HEK293 (cell line): ENCODE data around the gene PSEN1.

Experiments
- CTCF ChIA-PET: fragments of 350-600 bp; formaldehyde crosslinking; extraction: SDS; loops from one replicate; lab custom pipeline; 2021; ENCODE audit warnings: antibody characterized with exemption; lab: Yijun Ruan, JAX
- POLR2A ChIA-PET: fragments of 300-600 bp; formaldehyde crosslinking; extraction: SDS; loops from one replicate; lab custom pipeline; 2020; ENCODE audit warnings: antibody characterized with exemption, inconsistent platforms; lab: Yijun Ruan, JAX
- H3K27ac ChIP-seq: fragments of 200-500 bp; sonication (Bioruptor generic); 2 replicates; pipeline ENCODE4 v1.5.1; 2014; ENCODE audit warnings: low read depth, low read length, control low read depth, inconsistent platforms; ENCODE audit errors: extremely low read depth
- H3K36me3 ChIP-seq, 2 experiments: fragments of 200-500 bp in 1 of 2; sonication (Bioruptor generic) in 1 of 2; 1 replicate in 1 of 2; 2 replicates in 1 of 2; pipeline ENCODE4 v1.5.1; 2014 to 2017; ENCODE audit warnings: inconsistent platforms in 2 of 2, low read length in 2 of 2; ENCODE audit not compliant: control insufficient read depth in 2 of 2, insufficient read depth in 1 of 2
- H3K4me1 ChIP-seq: fragments of 200-500 bp; sonication (Bioruptor generic); 2 replicates; pipeline ENCODE4 v1.5.1; 2014; ENCODE audit warnings: mild to moderate bottlenecking, low read length, inconsistent platforms; ENCODE audit not compliant: control insufficient read depth, insufficient read depth
- H3K4me3 ChIP-seq: 2 replicates; pipeline ENCODE4 v1.5.1; 2011; ENCODE audit warnings: low read depth, mild to moderate bottlenecking, control low read depth, low read length, moderate library complexity
- H3K9me3 ChIP-seq: fragments of 200-500 bp; sonication (Bioruptor generic); 2 replicates; pipeline ENCODE4 v1.5.1; 2014; ENCODE audit warnings: low read depth, low read length, inconsistent platforms; ENCODE audit not compliant: control insufficient read depth, insufficient read depth
- BCL11B ChIP-seq: fragments of 450-650 bp; formaldehyde crosslinking; IDR thresholded peaks from 2 replicates; pipeline ENCODE4 v1.5.1; 2016; ENCODE audit warnings: low read depth, missing biosample characterization, missing genetic modification characterization
- EGR2 ChIP-seq: fragments of 450-650 bp; formaldehyde crosslinking; IDR thresholded peaks from 2 replicates; pipeline ENCODE4 v1.5.1; 2016; ENCODE audit warnings: low read depth, missing biosample characterization, missing genetic modification characterization
- GLIS1 ChIP-seq: fragments of 450-650 bp; formaldehyde crosslinking; IDR thresholded peaks from 2 replicates; pipeline ENCODE4 v1.5.1; 2016; ENCODE audit warnings: missing biosample characterization, missing genetic modification characterization
- REPIN1 ChIP-seq: fragments of 450-650 bp; formaldehyde crosslinking; IDR thresholded peaks from 2 replicates; pipeline ENCODE4 v1.5.1; 2017; ENCODE audit warnings: missing biosample characterization, missing genetic modification characterization, low read depth
- SP2 ChIP-seq: fragments of 450-650 bp; formaldehyde crosslinking; IDR thresholded peaks from 2 replicates; pipeline ENCODE4 v1.5.1; 2016; ENCODE audit warnings: missing biosample characterization, missing genetic modification characterization
- ZFP37 ChIP-seq: fragments of 450-650 bp; formaldehyde crosslinking; IDR thresholded peaks from 2 replicates; pipeline ENCODE4 v1.5.1; 2016; ENCODE audit warnings: missing biosample characterization, missing genetic modification characterization
- ZNF174 ChIP-seq: fragments of 450-650 bp; formaldehyde crosslinking; IDR thresholded peaks from 2 replicates; pipeline ENCODE4 v1.5.0; 2017; ENCODE audit warnings: missing biosample characterization, mild to moderate bottlenecking, missing genetic modification characterization
- ZNF2 ChIP-seq: fragments of 450-650 bp; formaldehyde crosslinking; IDR thresholded peaks from 2 replicates; pipeline ENCODE4 v1.5.1; 2016; ENCODE audit warnings: missing biosample characterization, missing genetic modification characterization
- ZNF23 ChIP-seq: fragments of 450-650 bp; formaldehyde crosslinking; IDR thresholded peaks from 2 replicates; pipeline ENCODE4 v1.5.1; 2016; ENCODE audit warnings: missing biosample characterization, missing genetic modification characterization, borderline replicate concordance
- ZNF341 ChIP-seq: fragments of 450-650 bp; formaldehyde crosslinking; IDR thresholded peaks from 2 replicates; pipeline ENCODE4; 2016; ENCODE audit warnings: low read depth, missing biosample characterization, missing genetic modification characterization
- ZNF404 ChIP-seq: fragments of 450-650 bp; formaldehyde crosslinking; IDR thresholded peaks from 2 replicates; pipeline ENCODE4 v1.5.1; 2017; ENCODE audit warnings: missing biosample characterization, missing genetic modification characterization
- ZNF521 ChIP-seq: fragments of 450-650 bp; formaldehyde crosslinking; IDR thresholded peaks from 2 replicates; pipeline ENCODE4 v1.5.1; 2017; ENCODE audit warnings: missing biosample characterization, mild to moderate bottlenecking, missing genetic modification characterization
- ZNF548 ChIP-seq: fragments of 450-650 bp; formaldehyde crosslinking; IDR thresholded peaks from 2 replicates; pipeline ENCODE4 v1.5.1; 2016; ENCODE audit warnings: missing biosample characterization, missing genetic modification characterization
- ZNF561 ChIP-seq: fragments of 450-650 bp; IDR thresholded peaks from 2 replicates; pipeline ENCODE4 v1.5.1; 2018; ENCODE audit warnings: missing biosample characterization, missing genetic modification characterization, borderline replicate concordance
- ZNF660 ChIP-seq: fragments of 450-650 bp; IDR thresholded peaks from 2 replicates; pipeline ENCODE4 v1.5.1; 2018; ENCODE audit warnings: missing biosample characterization, mild to moderate bottlenecking, missing genetic modification characterization
- ZNF747 ChIP-seq: fragments of 450-650 bp; formaldehyde crosslinking; IDR thresholded peaks from 2 replicates; pipeline ENCODE4 v1.5.1; 2016; ENCODE audit warnings: missing biosample characterization, missing genetic modification characterization
- ZNF76 ChIP-seq: fragments of 450-650 bp; formaldehyde crosslinking; IDR thresholded peaks from 2 replicates; pipeline ENCODE4; 2016; ENCODE audit warnings: low read depth, missing biosample characterization, missing genetic modification characterization, borderline replicate concordance
- TF ChIP-seq, protein P1 (sequence below): fragments of 450-650 bp; formaldehyde crosslinking; optimal IDR thresholded peaks from 2 replicates; pipeline ENCODE3; 2016; ENCODE audit warnings: missing biosample characterization, mild to moderate bottlenecking, missing genetic modification characterization
- TF ChIP-seq, protein P2 (sequence below): fragments of 450-650 bp; formaldehyde crosslinking; IDR thresholded peaks from 2 replicates; pipeline ENCODE4 v1.5.1; 2017; ENCODE audit warnings: missing biosample characterization, missing genetic modification characterization
- TF ChIP-seq, protein P3 (sequence below): fragments of 450-650 bp; formaldehyde crosslinking; IDR thresholded peaks from 2 replicates; pipeline ENCODE4 v1.5.1; 2016; ENCODE audit warnings: missing biosample characterization, missing genetic modification characterization

The PSEN1 gene

DNA sequence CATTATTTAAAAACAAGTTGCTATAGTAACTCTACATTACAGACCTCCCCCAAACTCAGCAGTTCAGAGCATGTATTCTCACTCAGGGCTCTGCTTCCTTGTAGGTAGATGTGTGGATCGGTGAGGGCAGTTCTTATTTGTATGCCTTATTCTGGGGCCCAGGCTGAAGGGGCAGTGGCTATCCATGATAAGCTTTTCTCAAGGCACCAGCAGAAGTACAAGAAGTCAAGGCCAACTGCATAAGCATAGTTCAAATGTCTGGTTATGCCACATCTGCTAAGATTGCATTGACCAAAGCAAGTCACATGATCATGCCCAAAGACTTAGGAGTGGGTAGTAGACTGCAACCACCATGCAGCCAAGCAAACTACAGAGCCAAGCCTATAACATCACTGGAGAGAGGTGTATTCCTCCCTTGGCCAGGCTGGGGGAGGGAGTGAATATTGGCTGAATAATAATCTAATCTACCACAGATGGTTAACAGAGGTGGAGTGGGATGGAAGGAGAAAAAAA, 4.6 kb downstream of the PSEN1 start:
- Histone ChIP-seq H3K4me1 (no peaks in the 10 kb centered on the region), H3K36me3 (no peaks in the 10 kb centered on the region; a peak in 1 of 3 replicates), H3K4me3 (no peak overlapping the region), H3K27ac (no peak overlapping the region)
- POLR2A ChIA-PET = no interaction called here
- TF ChIP-seq EGR2 (tag by site-specific recombination) (peak; percentile 27; the same call in 1 of the 2 replicates), ZNF404 (tag by site-specific recombination) (no peak)
- TF ChIP-seq, protein P1, sequence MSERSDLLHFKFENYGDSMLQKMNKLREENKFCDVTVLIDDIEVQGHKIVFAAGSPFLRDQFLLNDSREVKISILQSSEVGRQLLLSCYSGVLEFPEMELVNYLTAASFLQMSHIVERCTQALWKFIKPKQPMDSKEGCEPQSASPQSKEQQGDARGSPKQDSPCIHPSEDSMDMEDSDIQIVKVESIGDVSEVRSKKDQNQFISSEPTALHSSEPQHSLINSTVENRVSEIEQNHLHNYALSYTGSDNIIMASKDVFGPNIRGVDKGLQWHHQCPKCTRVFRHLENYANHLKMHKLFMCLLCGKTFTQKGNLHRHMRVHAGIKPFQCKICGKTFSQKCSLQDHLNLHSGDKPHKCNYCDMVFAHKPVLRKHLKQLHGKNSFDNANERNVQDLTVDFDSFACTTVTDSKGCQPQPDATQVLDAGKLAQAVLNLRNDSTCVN (tag by site-specific recombination) = no peak
- TF ChIP-seq, all 188 proteins: peak for 1
- CTCF ChIA-PET = no interaction called here
- no peaks in the 10 kb centered on the region for H3K9me3 ChIP-seq

DNA sequence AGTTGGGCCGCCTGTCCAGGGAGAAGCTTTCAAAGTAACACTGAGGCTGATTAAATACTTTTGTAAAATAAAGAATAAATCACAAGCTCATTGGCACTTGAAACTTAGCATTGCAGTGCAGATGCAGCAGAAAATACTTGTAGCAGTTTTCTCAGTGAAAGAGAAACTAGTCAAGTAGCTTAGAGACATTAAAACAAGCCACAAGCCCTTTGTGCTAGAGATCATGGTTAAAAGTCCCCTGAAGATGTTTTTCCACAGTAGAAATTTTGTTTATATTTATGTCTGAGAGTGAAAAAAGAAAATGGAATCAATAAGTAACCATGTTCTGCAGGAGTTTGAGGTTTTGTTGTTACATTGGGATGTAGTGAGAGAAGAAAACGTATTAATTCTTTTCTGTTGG, 5.9 kb downstream of the PSEN1 start:
- CTCF ChIA-PET = no interaction called here
- Histone ChIP-seq H3K36me3 (no peaks in the 10 kb centered on the region; a peak in 1 of 3 replicates), H3K4me1 (no peaks in the 10 kb centered on the region), H3K27ac (no peak overlapping the region), H3K4me3 (no peak overlapping the region), H3K9me3 (no peaks in the 10 kb centered on the region)
- POLR2A ChIA-PET = no interaction called here
- TF ChIP-seq ZNF174 (tag by site-specific recombination) (no peak), ZNF341 (tag by site-specific recombination) (no peak), ZNF2 (tag by site-specific recombination) (no peak)
- TF ChIP-seq, protein P2, sequence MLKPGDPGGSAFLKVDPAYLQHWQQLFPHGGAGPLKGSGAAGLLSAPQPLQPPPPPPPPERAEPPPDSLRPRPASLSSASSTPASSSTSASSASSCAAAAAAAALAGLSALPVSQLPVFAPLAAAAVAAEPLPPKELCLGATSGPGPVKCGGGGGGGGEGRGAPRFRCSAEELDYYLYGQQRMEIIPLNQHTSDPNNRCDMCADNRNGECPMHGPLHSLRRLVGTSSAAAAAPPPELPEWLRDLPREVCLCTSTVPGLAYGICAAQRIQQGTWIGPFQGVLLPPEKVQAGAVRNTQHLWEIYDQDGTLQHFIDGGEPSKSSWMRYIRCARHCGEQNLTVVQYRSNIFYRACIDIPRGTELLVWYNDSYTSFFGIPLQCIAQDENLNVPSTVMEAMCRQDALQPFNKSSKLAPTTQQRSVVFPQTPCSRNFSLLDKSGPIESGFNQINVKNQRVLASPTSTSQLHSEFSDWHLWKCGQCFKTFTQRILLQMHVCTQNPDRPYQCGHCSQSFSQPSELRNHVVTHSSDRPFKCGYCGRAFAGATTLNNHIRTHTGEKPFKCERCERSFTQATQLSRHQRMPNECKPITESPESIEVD (tag by site-specific recombination) = 0 out of 2 replicates have a peak, but pooled peaks have one; percentile 45

DNA sequence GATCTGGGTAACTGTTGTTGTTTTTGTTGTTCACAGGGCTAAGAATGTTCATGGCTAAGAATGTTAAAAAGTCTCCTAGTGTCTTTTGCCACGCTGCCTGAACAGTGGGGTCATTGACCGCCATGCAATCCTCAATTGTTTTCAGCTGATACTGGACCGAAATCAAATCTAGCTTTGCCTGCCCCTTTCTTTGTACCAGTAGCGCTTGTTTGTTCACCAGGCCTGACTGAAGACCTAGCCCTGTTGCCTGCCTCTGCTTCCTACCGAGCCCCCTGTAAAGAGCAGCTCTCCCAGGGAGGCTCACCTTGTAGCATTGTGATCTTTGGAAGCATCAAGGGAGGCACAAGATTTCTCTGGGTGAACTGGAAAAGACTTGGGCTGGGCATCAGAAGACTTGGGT, 6.7 kb downstream of the PSEN1 start:
- POLR2A ChIA-PET = no interaction called here
- no peaks in the 10 kb centered on the region for H3K4me1 ChIP-seq
- H3K4me3 ChIP-seq = no peak overlapping the region
- peaks cover 0 to 4% of the 10 kb centered on the region in 2 experiments; a peak in 2 of 3 replicates for H3K36me3 ChIP-seq
- 0 out of 2 replicates have a peak overlapping the region, but pooled peaks have one; percentile 31 for H3K27ac ChIP-seq
- peak; percentile 59 for TF ChIP-seq GLIS1
- no peak for TF ChIP-seq ZNF660 (tag by site-specific recombination)
- CTCF ChIA-PET = no interaction called here
- H3K9me3 ChIP-seq = no peaks in the 10 kb centered on the region

DNA sequence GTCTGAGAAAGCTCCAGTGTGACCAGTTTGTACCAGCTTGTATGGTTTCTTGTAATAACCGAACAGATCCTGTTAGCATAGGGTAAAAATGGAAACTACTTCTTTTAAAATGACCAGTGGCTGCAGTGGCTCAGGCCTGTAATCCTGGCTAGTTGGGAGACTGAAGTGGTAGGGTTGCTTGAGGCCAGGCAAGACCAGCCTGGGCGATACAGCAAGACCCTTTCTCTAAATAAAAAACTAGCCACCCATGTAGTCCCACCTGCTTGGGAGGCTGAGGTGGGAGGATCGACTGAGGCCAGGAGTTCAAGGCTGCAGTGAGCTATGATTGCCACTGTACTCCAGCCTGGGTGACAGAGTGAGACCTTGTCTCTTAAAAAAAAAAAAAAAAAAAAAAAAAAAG, 7.3 kb downstream of the PSEN1 start:
- ChIA-PET CTCF (no interaction called here), POLR2A (interaction anchor here (0.7 kb wide), 1 partner anchor 526 kb away, joined by 7 read pairs; no protein-coding TSS in a partner anchor)
- Histone ChIP-seq H3K4me1 (no peaks in the 10 kb centered on the region), H3K4me3 (no peak overlapping the region), H3K9me3 (no peaks in the 10 kb centered on the region), H3K27ac (no peak overlapping the region), H3K36me3 (peaks cover 0 to 10% of the 10 kb centered on the region in 2 experiments; a peak in 2 of 3 replicates)
- TF ChIP-seq ZNF76 (tag by site-specific recombination) (no peak), ZNF548 (tag by site-specific recombination) (no peak), ZNF174 (tag by site-specific recombination) (no peak), ZNF521 (no peak), ZNF23 (tag by site-specific recombination) (no peak), SP2 (no peak), ZNF747 (no peak), ZNF561 (tag by site-specific recombination) (no peak), ZFP37 (tag by site-specific recombination) (no peak), REPIN1 (tag by site-specific recombination) (no peak), BCL11B (tag by site-specific recombination) (no peak)
- TF ChIP-seq, protein P3, sequence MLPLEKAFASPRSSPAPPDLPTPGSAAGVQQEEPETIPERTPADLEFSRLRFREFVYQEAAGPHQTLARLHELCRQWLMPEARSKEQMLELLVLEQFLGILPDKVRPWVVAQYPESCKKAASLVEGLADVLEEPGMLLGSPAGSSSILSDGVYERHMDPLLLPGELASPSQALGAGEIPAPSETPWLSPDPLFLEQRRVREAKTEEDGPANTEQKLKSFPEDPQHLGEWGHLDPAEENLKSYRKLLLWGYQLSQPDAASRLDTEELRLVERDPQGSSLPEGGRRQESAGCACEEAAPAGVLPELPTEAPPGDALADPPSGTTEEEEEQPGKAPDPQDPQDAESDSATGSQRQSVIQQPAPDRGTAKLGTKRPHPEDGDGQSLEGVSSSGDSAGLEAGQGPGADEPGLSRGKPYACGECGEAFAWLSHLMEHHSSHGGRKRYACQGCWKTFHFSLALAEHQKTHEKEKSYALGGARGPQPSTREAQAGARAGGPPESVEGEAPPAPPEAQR (tag by site-specific recombination) = no peak
